GM04503 (cell line): ENCODE results near the gene LPAR6.

Experiments
- DNase-seq: peaks from one replicate; pipeline ENCODE4 v3.0.0-alpha.2; 2012; ENCODE audit warnings: low read depth

LPAR6 gene

GRCh38 chr13:48415516-48415915 lies 2.6 kb upstream of the LPAR6 start:
- no peak for DNase-seq

DNA sequence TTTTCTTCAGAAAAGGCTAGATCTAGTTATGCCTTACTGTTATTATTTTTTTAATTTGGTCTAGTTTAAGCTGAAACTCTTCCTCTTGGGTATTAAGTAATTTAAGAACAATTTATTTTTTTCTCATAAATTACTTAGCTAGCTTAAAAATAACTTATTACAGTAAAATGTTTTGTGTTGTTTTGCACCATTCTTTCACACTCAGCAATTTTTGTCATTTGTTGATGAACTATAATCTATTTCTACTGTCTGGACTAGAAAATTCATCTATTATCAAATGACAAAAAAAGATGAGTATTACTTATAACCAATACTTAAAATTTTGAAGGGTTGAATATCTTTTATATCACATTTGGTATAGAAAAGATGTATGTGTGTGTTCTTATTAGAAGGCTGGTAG lies 1.6 kb upstream of the LPAR6 start:
- no peak for DNase-seq

GRCh38 chr13:48411841-48412531 lies 927 bp downstream of the LPAR6 start:
- DNase-seq, result no peak

DNA sequence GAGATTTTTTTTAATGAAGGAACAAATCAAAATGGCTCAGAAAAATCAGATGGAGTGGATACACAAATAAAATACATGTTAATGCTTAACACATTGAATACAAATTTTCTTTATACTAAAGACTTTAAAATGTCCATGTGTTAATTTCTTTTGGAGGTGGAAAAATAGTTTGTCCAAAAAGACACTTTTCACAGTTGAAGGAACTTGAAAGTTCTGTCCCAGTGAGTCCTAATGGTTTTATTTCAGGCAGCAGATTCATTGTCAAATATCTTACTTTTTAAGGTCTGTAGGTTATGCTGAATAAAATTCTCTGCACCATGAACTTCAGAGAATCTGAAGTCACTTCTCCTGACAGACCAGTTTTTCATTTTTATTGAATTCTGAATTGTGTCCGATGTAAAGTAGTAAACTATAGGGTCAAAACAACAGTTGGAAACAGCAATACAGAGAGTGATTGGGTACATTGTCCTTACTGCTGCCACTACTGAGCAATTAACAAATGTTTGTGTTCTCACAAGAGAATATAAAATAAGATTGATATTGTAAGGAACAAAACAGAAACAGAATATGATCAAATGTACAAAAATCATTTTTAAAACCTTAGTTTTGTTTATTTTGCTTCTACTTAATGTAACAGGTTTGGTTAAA lies 1.6 kb downstream of the LPAR6 start:
- DNase-seq, result no peak

DNA sequence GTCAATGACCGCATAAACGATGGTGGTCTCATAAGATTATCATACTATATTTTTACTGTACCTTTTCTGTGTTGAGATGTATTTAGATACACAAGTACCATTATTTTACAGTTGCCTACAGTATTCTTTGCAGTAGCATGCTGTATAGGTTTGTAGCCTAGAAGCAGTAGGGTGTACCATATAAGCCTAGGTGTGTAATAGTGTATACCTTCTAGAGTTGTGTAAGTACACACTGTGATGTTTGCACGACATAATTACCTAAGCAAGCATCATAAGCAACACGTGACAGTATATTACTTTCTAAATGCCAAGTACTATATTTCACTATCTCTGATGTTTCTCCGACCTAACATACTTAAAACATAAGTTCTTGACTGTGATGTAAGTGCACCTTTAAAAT lies 2.7 kb downstream of the LPAR6 start:
- DNase-seq, result no peak

DNA sequence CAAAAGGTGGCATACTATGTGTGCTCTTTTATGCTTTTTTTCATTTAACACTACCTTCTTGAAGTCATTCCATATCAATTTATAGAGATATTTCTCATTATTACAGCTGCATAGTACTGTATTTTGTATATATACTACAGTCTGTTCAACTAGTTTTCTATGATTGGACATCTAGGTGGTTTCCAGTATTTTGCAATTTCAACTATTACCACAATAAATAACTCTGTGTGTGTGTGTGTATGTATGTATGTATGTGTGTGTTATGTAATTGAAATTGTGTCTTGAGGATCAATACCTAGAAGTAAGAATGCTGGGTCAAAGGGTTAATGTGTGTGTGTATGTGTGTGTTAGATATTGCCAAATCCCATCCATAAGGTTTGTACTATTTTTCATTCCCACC lies 7.0 kb downstream of the LPAR6 start:
- no peak for DNase-seq

- DNase-seq, result no peak
Measured at GRCh38 chr13:48404952-48405351, 8.0 kb downstream of the LPAR6 start.

- DNase-seq, result no peak
Measured at GRCh38 chr13:48403913-48404312, 9.0 kb downstream of the LPAR6 start.

DNA sequence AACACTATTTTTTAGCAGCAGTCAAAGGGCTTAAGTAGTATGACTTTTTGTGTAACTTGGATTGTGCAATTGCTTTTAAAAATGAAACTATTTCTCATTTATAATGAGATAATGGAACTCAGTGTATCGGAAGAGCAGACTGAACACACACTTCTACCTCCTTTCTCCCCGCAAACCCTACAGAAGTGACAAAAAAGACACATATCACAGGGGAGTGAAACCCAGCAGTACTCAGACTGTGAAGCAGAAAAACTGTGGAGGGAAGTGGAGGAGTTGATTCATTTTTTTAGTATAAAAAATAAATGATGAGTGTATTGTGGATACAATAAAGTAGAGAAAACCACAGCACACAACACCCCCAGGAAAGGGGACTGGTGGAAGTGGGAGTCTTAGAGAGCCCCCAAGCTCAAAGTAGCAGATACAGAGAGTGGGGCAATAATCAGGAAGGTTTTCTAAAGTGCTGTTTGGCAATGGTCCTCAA lies 9.7 kb downstream of the LPAR6 start:
- DNase-seq, result no peak

DNA sequence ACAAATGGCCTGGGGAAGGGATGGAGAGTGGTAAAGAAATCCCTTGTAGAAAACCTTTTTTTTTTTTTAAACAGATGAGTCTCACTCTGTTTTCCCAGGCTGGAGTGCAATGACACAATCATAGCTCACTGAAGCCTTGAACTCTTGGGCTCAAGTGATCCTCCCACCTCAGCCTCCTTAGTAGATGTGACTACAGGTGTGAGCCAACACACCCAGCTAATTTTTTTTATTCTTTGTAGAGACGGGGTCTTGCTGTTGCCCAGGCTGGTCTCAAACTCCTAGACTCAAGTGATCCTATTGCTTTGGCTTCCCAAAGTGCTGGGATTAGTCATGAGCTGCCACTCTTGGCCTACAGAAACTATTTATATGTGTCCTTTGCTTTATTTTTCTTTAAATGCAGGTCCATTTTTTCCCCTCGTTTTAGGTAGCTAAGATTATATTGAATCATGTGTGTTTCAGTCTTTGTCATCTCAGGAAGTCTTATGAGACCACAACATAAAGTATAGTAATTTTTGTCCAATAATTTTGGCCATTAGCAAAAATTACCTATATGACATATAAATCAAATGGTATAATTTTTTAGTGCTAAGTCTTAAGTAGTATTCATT lies 10.5 kb downstream of the LPAR6 start:
- DNase-seq, result no peak

DNA sequence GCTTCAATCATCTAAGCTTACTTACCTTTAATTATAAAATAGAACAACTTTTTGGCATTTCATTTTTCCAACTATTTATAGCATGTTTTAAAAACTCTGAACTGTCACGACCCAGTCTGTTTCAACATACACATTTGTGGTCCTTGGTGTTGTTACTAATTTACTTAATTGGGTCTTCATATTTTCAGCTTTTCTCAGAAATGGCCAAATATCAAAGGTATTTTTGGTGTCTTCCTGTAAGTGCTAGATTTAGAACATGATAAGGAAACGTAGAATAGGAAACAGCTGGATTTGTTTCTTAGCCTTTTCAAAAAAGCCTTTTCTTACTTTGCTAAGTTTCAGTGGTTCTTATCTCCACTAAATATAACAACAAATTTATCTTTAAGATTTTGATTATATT lies 11.4 kb downstream of the LPAR6 start:
- DNase-seq, result no peak

GRCh38 chr13:48400850-48401291 lies 12.0 kb downstream of the LPAR6 start:
- DNase-seq, result peak; percentile 59

GRCh38 chr13:48400090-48400694 lies 12.7 kb downstream of the LPAR6 start:
- DNase-seq, result no peak

DNA sequence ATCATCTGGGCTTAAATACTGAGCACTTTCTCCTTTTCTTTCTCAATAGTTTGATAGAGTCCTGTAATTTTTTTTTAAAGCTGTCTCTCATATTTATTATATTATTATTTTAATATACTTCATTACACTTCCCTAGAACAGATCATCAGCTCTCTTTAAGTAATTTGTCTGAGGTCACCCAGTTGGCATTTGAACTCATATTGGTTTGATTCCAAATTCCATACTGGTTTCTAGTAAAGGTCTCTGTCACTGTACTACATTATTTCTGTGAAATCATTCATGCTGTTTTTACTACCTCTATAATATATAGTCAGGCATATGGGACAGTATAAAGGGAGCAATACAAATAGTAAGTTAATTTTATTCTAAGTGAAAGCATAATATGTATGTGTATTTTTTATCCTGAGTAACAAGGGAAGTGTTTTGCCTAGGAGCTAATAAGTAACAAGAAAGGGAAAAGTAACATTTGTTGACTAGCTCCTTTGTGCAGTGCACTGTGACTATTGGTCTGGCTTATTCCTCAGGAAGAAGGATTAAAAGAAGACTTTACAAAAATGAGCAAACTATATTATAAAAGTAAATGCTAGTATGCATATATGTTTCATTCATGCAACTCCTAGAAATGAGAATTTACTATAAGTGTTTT lies 14.3 kb downstream of the LPAR6 start:
- DNase-seq, result no peak

DNA sequence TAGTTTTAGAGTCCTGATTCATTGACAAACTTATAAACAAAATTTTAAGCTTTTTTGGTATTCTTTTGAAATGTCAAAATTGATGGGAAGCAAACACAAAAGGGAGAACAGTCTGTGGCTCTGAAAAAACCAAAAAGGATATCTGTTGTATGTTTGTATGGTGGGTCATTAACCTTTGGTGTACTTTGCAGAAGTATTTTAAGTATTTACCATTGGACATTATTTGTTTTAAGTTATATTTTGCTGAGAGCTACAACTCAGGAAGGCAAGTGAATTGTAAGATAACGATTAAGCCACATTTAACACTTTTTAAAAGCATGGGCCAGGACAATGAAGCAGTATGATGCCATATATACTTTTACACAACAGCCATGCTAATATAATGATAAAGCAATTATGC lies 15.2 kb downstream of the LPAR6 start:
- DNase-seq, result no peak

- DNase-seq, result no peak
Measured at GRCh38 chr13:48393698-48394085, 19.2 kb downstream of the LPAR6 start.

- DNase-seq, result no peak
Measured at GRCh38 chr13:48393030-48393697, 19.7 kb downstream of the LPAR6 start.

- DNase-seq, result no peak
Measured at GRCh38 chr13:48391257-48391656, 21.7 kb downstream of the LPAR6 start.

DNA sequence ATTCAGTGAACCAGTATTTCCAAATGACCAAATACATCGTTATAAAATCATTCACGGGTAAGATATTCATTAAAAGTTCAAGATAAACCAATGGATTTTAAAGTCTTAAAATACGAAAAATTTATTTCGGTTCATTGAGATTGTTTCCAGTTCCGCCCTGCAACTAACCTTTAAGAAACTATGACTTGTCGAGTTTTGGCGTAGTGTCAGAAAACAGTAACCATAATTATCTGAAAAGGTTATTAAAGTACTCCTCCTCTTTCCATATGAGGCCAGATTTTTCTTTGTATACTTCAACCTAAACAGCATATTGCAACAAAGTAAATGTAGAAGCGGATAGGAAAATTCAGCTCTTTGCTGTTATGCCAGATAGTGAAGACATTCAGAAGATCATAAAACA lies 26.1 kb downstream of the LPAR6 start:
- DNase-seq, result no peak

GRCh38 chr13:48383384-48383783 lies 29.5 kb downstream of the LPAR6 start:
- DNase-seq, result no peak

DNA sequence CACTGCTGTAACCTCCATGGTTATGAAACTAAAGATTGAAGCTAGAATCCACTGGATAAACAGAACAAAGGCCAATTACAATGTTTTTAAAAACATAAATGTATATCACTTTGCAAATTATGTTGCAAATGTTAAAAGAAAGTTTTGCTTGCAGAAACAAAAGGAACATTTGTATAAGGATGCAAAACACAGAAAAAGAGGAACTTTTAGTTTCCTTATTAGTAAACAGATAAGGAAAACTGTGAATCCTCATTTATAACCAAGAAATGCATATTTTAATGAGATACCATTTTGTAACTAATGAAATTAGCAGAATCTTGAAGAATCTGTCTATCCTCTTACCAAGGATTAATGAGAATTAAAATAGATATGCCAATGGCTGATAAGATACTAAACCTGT lies 32.3 kb downstream of the LPAR6 start:
- DNase-seq, result no peak

- DNase-seq, result no peak
Measured at GRCh38 chr13:48377857-48378256, 35.1 kb downstream of the LPAR6 start.
